ES-I3 (cell line): ENCODE data around the gene PROM2.
"Not testable (repeated sequence)": the region's sequence is repeated elsewhere in the genome, so short reads cannot be mapped to it uniquely, and the experiment has no call there.

Source experiments
- H3K36me3 ChIP-seq: 2 replicates; pipeline ENCODE4 v1.6.1; 2013; ENCODE audit warnings: mild to moderate bottlenecking, low read length, control low read depth, moderate library complexity; ENCODE audit not compliant: insufficient read depth
- H3K4me1 ChIP-seq: 2 replicates; pipeline ENCODE4 v1.6.1; 2013; ENCODE audit warnings: mild to moderate bottlenecking, control low read depth, low read length; ENCODE audit not compliant: insufficient read depth
- H3K9ac ChIP-seq: 2 replicates; pipeline ENCODE4 v1.6.1; 2013; ENCODE audit warnings: low read depth, mild to moderate bottlenecking, low read length, moderate library complexity
- H3K9me3 ChIP-seq: 2 replicates; pipeline ENCODE4 v1.6.1; 2013; ENCODE audit warnings: mild to moderate bottlenecking, low read length, moderate library complexity; ENCODE audit not compliant: control insufficient read depth, insufficient read depth

Gene PROM2

GRCh38 chr2:95274291-95275150 is at the start of gene PROM2:
TSS of gene PROM2 (plus strand) at chr2:95274449. CDS start at chr2:95274586, 137 bp downstream.
- Histone ChIP-seq H3K9ac (no peak within 1 kb of the TSS), H3K36me3 (no peaks in the 10 kb centered on the region), H3K9me3 (no peaks in the 10 kb centered on the region), H3K4me1 (peaks cover 4% of the 10 kb centered on the region; the same call in 1 of the 2 replicates)

GRCh38 chr2:95225658-95226057 is 48.6 kb upstream of the PROM2 start:
- H3K9ac ChIP-seq: no peak overlapping the region
- H3K9me3 ChIP-seq: peaks cover 10% of the 10 kb centered on the region; the same call in 1 of the 2 replicates
- no peaks in the 10 kb centered on the region for H3K36me3 ChIP-seq
- no peaks in the 10 kb centered on the region for H3K4me1 ChIP-seq

GRCh38 chr2:95231723-95232122 is 42.5 kb upstream of the PROM2 start:
- Histone ChIP-seq H3K4me1 (no peaks in the 10 kb centered on the region), H3K36me3 (no peaks in the 10 kb centered on the region), H3K9me3 (no peaks in the 10 kb centered on the region), H3K9ac (no peak overlapping the region)

GRCh38 chr2:95232232-95232631 is 42.0 kb upstream of the PROM2 start:
- no peaks in the 10 kb centered on the region for H3K36me3 ChIP-seq
- no peaks in the 10 kb centered on the region for H3K9me3 ChIP-seq
- no peaks in the 10 kb centered on the region for H3K4me1 ChIP-seq
- no peak overlapping the region for H3K9ac ChIP-seq

- Histone ChIP-seq H3K9me3 (no peaks in the 10 kb centered on the region), H3K4me1 (no peaks in the 10 kb centered on the region), H3K9ac (no peak overlapping the region), H3K36me3 (no peaks in the 10 kb centered on the region)
Observed at GRCh38 chr2:95234286-95234785, 39.9 kb upstream of the PROM2 start.

GRCh38 chr2:95234816-95235215 is 39.4 kb upstream of the PROM2 start:
- Histone ChIP-seq H3K4me1 (no peaks in the 10 kb centered on the region), H3K9ac (no peak overlapping the region), H3K9me3 (no peaks in the 10 kb centered on the region), H3K36me3 (no peaks in the 10 kb centered on the region)

- Histone ChIP-seq H3K4me1 (no peaks in the 10 kb centered on the region), H3K9ac (no peak overlapping the region), H3K9me3 (no peaks in the 10 kb centered on the region; the same call in 1 of the 2 replicates), H3K36me3 (no peaks in the 10 kb centered on the region)
Observed at GRCh38 chr2:95238131-95238530, 36.1 kb upstream of the PROM2 start.

GRCh38 chr2:95240091-95240490 is 34.2 kb upstream of the PROM2 start:
- Histone ChIP-seq H3K4me1 (no peaks in the 10 kb centered on the region), H3K9me3 (no peaks in the 10 kb centered on the region; the same call in 1 of the 2 replicates), H3K36me3 (no peaks in the 10 kb centered on the region), H3K9ac (no peak overlapping the region)

- H3K9ac ChIP-seq: no peak overlapping the region
- H3K36me3 ChIP-seq: no peaks in the 10 kb centered on the region
- no peaks in the 10 kb centered on the region; the same call in 1 of the 2 replicates for H3K9me3 ChIP-seq
- H3K4me1 ChIP-seq: no peaks in the 10 kb centered on the region
Observed at GRCh38 chr2:95240556-95240955, 33.7 kb upstream of the PROM2 start.

GRCh38 chr2:95242084-95242483 is 32.2 kb upstream of the PROM2 start:
- H3K4me1 ChIP-seq, H3K36me3 ChIP-seq, H3K9me3 ChIP-seq, H3K9ac ChIP-seq: not testable (repeated sequence)

GRCh38 chr2:95258271-95258670 is 16.0 kb upstream of the PROM2 start:
- H3K4me1 ChIP-seq: no peaks in the 10 kb centered on the region
- no peaks in the 10 kb centered on the region for H3K9me3 ChIP-seq
- H3K36me3 ChIP-seq: no peaks in the 10 kb centered on the region
- no peak overlapping the region for H3K9ac ChIP-seq

GRCh38 chr2:95260028-95261023 is 13.9 kb upstream of the PROM2 start:
- no peaks in the 10 kb centered on the region for H3K4me1 ChIP-seq
- no peak overlapping the region for H3K9ac ChIP-seq
- no peaks in the 10 kb centered on the region for H3K36me3 ChIP-seq
- H3K9me3 ChIP-seq: no peaks in the 10 kb centered on the region

GRCh38 chr2:95261602-95262001 is 12.6 kb upstream of the PROM2 start:
- Histone ChIP-seq H3K36me3 (no peaks in the 10 kb centered on the region), H3K9me3 (no peaks in the 10 kb centered on the region), H3K9ac (no peak overlapping the region), H3K4me1 (no peaks in the 10 kb centered on the region)

GRCh38 chr2:95262896-95263542 is 11.2 kb upstream of the PROM2 start:
- Histone ChIP-seq H3K9ac (no peak overlapping the region), H3K4me1 (no peaks in the 10 kb centered on the region), H3K9me3 (no peaks in the 10 kb centered on the region), H3K36me3 (no peaks in the 10 kb centered on the region)
